Mesendoderm (in vitro differentiated cells): ENCODE results near the gene ZNF821.

Source experiments
- DNase-seq: peaks from one replicate; pipeline ENCODE4 v3.0.0; 2013
- H2AK5ac ChIP-seq: 2 replicates; pipeline ENCODE4 v1.6.1; 2013; ENCODE audit warnings: low read length, inconsistent platforms
- H2BK120ac ChIP-seq: 2 replicates; pipeline ENCODE4 v1.6.1; 2013; ENCODE audit warnings: low read depth, mild to moderate bottlenecking, low read length, moderate library complexity, mixed read lengths
- H2BK15ac ChIP-seq: replicated peaks from 2 replicates; pipeline ENCODE4 v1.6.1; 2013; ENCODE audit warnings: low read depth, mild to moderate bottlenecking, moderate library complexity
- H2BK5ac ChIP-seq: 2 replicates; pipeline ENCODE4 v1.6.1; 2013; ENCODE audit warnings: low read length, inconsistent platforms
- H3K18ac ChIP-seq: 2 replicates; pipeline ENCODE4 v1.6.1; 2013; ENCODE audit warnings: mild to moderate bottlenecking, low read length, mixed read lengths
- H3K23ac ChIP-seq: one replicate; pipeline ENCODE4 v1.6.1; 2013; ENCODE audit warnings: low read length
- H3K27ac ChIP-seq: 2 replicates; pipeline ENCODE4 v1.5.1; 2013; ENCODE audit warnings: low read depth, mild to moderate bottlenecking, inconsistent platforms, low read length, moderate library complexity
- H3K27me3 ChIP-seq: 2 replicates; pipeline ENCODE4 v1.6.1; 2013; ENCODE audit warnings: low read length, control low read depth, mild to moderate bottlenecking, inconsistent platforms; ENCODE audit not compliant: insufficient read depth, poor library complexity
- H3K36me3 ChIP-seq: 2 replicates; pipeline ENCODE4 v1.6.1; 2013; ENCODE audit warnings: low read length, inconsistent platforms; ENCODE audit not compliant: control insufficient read depth, insufficient read depth
- H3K4ac ChIP-seq: one replicate; pipeline ENCODE4 v1.6.1; 2013; ENCODE audit warnings: low read depth, mild to moderate bottlenecking, low read length, moderate library complexity
- H3K4me1 ChIP-seq: 2 replicates; pipeline ENCODE4 v1.6.1; 2013; ENCODE audit warnings: low read depth, low read length, inconsistent platforms; ENCODE audit not compliant: control insufficient read depth
- H3K4me2 ChIP-seq: 2 replicates; pipeline ENCODE4 v1.6.1; 2013; ENCODE audit warnings: low read length
- H3K4me3 ChIP-seq: 2 replicates; pipeline ENCODE4 v1.5.1; 2013; ENCODE audit warnings: mild to moderate bottlenecking, low read length
- H3K56ac ChIP-seq: one replicate; pipeline ENCODE4 v1.6.1; 2013; ENCODE audit warnings: low read length
- H3K79me1 ChIP-seq: 2 replicates; pipeline ENCODE4 v1.6.1; 2013; ENCODE audit warnings: low read length, inconsistent platforms
- H3K79me2 ChIP-seq: 2 replicates; pipeline ENCODE4 v1.6.1; 2013; ENCODE audit warnings: mild to moderate bottlenecking, low read length; ENCODE audit not compliant: control insufficient read depth, insufficient read depth
- H3K9ac ChIP-seq: 2 replicates; pipeline ENCODE4 v1.6.1; 2013; ENCODE audit warnings: low read length, inconsistent platforms
- H4K5ac ChIP-seq: one replicate; pipeline ENCODE4 v1.6.1; 2013; ENCODE audit warnings: low read length
- H4K8ac ChIP-seq: one replicate; pipeline ENCODE4 v1.6.1; 2013; ENCODE audit warnings: low read depth, mild to moderate bottlenecking, control low read depth, low read length, moderate library complexity
- WGBS: extraction: QIAGEN DNeasy Blood & Tissue Kit; methylation state at CpG from one replicate; pipeline ENCODE4 v1.1.7; 2013; ENCODE audit warnings: low lambda C conversion rate, missing lambda C conversion rate; ENCODE audit not compliant: insufficient coverage; ENCODE audit errors: extremely low coverage; 5-methylcytosine and 5-hydroxymethylcytosine counted together

The ZNF821 gene

DNA sequence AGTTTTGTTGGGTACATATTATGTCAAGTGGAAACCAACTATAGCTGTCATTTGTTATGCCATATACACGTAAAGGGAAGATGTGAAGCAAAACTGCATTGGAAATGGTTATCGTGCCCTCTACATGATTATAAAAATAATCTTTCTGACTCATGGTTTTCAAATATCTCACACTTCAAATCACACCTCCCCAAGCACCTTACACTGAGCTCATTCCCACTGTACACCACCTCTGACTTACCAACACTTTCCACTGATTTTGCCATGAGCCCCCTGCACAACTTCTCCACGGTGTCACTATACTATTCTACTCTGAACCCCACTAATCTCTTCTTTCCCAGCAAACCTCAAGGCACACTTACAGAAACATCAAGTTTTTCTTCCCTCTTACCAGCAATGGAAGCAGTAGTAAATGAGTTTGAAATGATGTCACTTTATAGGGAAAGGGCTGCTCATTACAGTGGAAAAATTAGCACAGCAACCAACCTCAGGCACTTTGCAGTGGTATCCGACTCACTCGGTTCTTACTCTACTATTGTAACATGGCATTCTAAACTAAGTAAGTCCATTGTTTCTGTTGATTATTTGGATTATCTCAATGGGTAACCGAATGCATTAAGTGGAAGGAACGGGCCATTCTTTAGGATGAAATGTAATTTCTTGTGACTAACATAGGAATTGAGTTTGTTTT, 18.7 kb downstream of the ZNF821 start:
- no peak for DNase-seq
- Histone ChIP-seq H2AK5ac (no peak overlapping the region), H2BK15ac (no peak overlapping the region), H4K5ac (no peak overlapping the region), H3K79me2 (no peaks in the 10 kb centered on the region), H4K8ac (no peak overlapping the region), H3K36me3 (peaks cover 3% of the 10 kb centered on the region), H3K4me3 (no peak overlapping the region), H3K4me1 (no peaks in the 10 kb centered on the region), H3K18ac (no peak overlapping the region), H3K56ac (no peak overlapping the region), H3K27me3 (no peaks in the 10 kb centered on the region), H2BK5ac (no peak overlapping the region), H3K23ac (no peak overlapping the region), H3K4ac (no peak overlapping the region), H2BK120ac (no peak overlapping the region), H3K79me1 (no peaks in the 10 kb centered on the region), H3K4me2 (no peak overlapping the region), H3K9ac (no peak overlapping the region), H3K27ac (no peak overlapping the region)
- no CpG with 5 or more reads among the region's 7 CpGs for WGBS

DNA sequence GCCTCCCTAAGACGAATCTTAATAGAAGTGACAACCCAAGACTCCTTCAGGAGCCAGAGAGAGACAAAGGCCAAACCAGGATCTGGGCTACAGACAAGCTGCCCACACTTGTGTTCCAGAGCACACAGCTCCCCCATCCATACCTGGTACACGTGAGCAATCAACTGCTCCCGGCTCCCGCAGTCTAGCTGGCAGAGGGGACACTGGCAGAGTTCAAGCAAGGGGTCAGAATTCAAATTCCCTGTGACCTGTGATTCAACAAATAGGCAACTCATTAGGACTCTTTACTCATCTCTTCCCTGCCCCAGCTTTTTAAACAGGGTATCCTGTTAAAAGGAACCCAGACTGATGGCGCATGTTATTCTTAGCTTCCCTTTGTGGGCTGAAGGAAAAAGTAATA, 20.0 kb downstream of the ZNF821 start:
- peaks cover 3% of the 10 kb centered on the region for H3K36me3 ChIP-seq
- no peak overlapping the region for H2BK5ac ChIP-seq

DNA sequence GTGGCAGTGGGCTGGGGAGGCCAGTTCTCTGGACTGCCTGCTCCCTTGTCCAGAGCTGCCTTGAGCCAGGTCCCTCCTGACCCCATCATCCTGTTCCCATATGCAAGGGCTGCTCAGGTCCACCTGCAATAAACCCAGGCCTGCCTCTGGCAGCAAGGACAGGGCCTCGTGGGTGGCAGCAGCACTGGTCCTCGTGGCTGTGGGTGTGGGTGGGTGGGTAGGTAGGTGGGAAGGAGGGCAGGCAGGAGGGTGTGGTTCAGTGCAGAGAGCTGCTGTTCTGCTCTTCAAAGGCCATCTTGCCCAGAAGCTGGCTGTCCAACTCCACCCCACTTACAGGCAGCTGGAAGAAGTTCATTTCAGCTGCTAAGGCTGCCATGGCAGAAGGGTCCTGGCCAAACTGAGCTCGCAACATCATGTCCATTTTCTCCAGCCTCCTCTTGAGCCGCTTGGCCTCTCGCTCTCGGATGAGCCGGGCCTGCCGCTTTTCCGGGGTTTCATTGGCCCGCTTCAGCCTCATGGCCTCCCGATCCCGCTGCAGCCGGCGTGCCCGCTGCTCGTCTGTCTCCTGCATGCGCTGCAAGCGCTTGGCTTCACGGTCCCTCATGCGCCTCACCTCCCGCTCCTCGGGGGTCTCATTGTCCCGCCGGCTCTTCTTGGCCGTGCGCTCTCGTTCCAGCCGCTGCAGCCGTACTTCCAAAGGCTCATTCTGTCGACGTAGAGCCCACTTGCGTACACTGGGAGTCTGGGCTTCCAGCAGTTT, 24.0 kb downstream of the ZNF821 start:
- H3K4me2 ChIP-seq, result no peak overlapping the region
- H3K27me3 ChIP-seq, result no peaks in the 10 kb centered on the region
- no peak overlapping the region for H3K56ac ChIP-seq
- H3K4me3 ChIP-seq, result no peak overlapping the region
- H3K9ac ChIP-seq, result no peak overlapping the region
- H3K79me2 ChIP-seq, result no peaks in the 10 kb centered on the region
- no peak overlapping the region for H2BK5ac ChIP-seq
- no CpG with 5 or more reads among the region's 32 CpGs for WGBS
- no peak overlapping the region for H2BK120ac ChIP-seq
- no peak for DNase-seq
- no peak overlapping the region for H2BK15ac ChIP-seq
- H3K79me1 ChIP-seq, result peaks cover 2% of the 10 kb centered on the region
- no peak overlapping the region for H3K23ac ChIP-seq
- no peak overlapping the region for H3K18ac ChIP-seq
- peaks cover 3% of the 10 kb centered on the region for H3K36me3 ChIP-seq
- no peak overlapping the region for H2AK5ac ChIP-seq
- H3K27ac ChIP-seq, result no peak overlapping the region
- H4K8ac ChIP-seq, result no peak overlapping the region
- no peak overlapping the region for H4K5ac ChIP-seq
- H3K4me1 ChIP-seq, result no peaks in the 10 kb centered on the region
- H3K4ac ChIP-seq, result no peak overlapping the region

More for the DNA sequence above, 20.0 kb downstream of the ZNF821 start:
- no peaks in the 10 kb centered on the region for H3K27me3 ChIP-seq
- DNase-seq, result no peak
- H3K79me2 ChIP-seq, result no peaks in the 10 kb centered on the region
- no peak overlapping the region for H3K18ac ChIP-seq
- H3K4me3 ChIP-seq, result no peak overlapping the region
- H2BK15ac ChIP-seq, result no peak overlapping the region
- no peak overlapping the region for H3K9ac ChIP-seq
- H4K8ac ChIP-seq, result no peak overlapping the region
- H3K4me2 ChIP-seq, result no peak overlapping the region
- H2AK5ac ChIP-seq, result no peak overlapping the region
- H3K27ac ChIP-seq, result no peak overlapping the region
- no CpG with 5 or more reads among the region's 5 CpGs for whole genome bisulfite sequencing
- H3K23ac ChIP-seq, result no peak overlapping the region
- no peaks in the 10 kb centered on the region for H3K4me1 ChIP-seq
- H4K5ac ChIP-seq, result no peak overlapping the region
- H3K79me1 ChIP-seq, result no peaks in the 10 kb centered on the region
- no peak overlapping the region for H3K56ac ChIP-seq
- no peak overlapping the region for H3K4ac ChIP-seq
- H2BK120ac ChIP-seq, result no peak overlapping the region

DNA sequence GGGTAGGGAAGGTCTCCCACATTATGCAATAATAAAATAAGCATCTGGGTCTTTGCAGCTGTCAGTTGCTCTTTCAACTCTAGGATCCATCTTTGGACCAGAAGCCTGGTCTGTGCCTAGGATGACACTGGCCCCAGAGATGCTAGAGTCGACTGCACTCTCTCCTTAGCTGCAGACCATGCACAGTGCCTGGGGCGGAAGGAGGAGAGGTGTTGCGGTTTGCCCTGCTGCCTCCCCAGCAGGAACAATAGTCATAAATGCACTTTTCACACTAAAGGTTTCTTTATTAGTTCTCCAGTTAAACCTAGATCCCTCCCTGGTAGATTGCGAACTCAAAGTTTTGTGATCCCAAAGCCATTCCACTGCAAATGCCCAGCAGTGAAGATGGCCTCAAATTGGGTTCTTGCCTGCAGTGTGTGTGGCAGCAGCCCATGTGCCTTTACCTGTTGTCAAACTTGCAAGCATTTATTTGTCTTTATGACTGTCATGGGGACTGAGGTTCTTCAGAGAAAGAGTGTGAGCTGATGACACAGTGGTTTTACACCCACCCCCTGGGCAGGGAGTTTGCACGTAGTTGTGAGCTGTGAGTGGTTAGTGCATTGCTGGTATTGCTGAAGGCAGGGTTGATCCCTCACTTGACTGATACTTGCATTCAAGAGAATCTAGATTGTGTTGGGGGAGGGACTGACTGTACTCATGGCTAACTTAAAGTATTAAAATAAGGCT, 27.9 kb downstream of the ZNF821 start:
- no peak overlapping the region for H4K8ac ChIP-seq
- no peak overlapping the region for H2AK5ac ChIP-seq
- H3K56ac ChIP-seq, result no peak overlapping the region
- no peaks in the 10 kb centered on the region for H3K27me3 ChIP-seq
- no CpG with 5 or more reads among the region's 5 CpGs for WGBS
- H2BK15ac ChIP-seq, result no peak overlapping the region
- no peak overlapping the region for H3K4ac ChIP-seq
- no peak overlapping the region for H3K4me3 ChIP-seq
- H2BK5ac ChIP-seq, result no peak overlapping the region
- no peaks in the 10 kb centered on the region for H3K79me2 ChIP-seq
- H2BK120ac ChIP-seq, result no peak overlapping the region
- H3K27ac ChIP-seq, result no peak overlapping the region
- no peak overlapping the region for H3K18ac ChIP-seq
- DNase-seq, result no peak
- no peak overlapping the region for H4K5ac ChIP-seq
- peaks cover 4% of the 10 kb centered on the region for H3K79me1 ChIP-seq
- no peak overlapping the region for H3K9ac ChIP-seq
- no peak overlapping the region for H3K4me2 ChIP-seq
- H3K23ac ChIP-seq, result no peak overlapping the region
- H3K4me1 ChIP-seq, result no peaks in the 10 kb centered on the region
- H3K36me3 ChIP-seq, result peaks cover 1% of the 10 kb centered on the region

DNA sequence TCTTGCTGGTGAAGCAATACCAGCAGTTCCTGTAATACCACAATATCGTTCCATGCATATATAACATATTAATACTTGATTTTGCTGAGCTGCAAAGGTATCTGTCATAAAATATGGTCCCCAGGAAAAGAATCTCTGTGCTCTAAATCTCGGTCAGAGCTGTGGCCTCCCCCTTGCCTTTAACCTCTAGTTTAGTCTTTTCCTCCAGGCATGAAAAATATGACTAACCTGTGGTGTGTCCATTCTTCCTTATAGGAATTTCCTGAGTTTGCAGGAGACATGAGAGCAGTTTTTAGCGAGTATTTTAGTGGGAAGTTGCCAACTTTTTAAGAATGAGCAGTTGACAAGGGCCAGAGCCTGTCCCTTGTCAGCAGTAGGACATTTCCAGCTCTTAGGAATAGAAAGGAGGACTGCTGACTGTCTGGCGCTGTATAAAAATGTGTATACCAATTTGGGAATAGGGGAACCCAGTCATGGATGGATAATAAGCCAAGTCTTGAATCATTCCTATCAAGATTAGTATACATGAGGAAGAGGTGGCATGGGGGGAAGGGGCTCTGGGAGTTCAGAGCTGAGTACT, 29.5 kb downstream of the ZNF821 start:
- Histone ChIP-seq H3K9ac (no peak overlapping the region), H3K4me2 (no peak overlapping the region), H2BK15ac (no peak overlapping the region), H4K8ac (no peak overlapping the region), H2AK5ac (no peak overlapping the region), H3K79me2 (no peaks in the 10 kb centered on the region), H2BK120ac (no peak overlapping the region), H3K4ac (no peak overlapping the region), H3K27ac (no peak overlapping the region), H3K18ac (no peak overlapping the region), H3K4me1 (no peaks in the 10 kb centered on the region), H3K36me3 (peaks cover 5% of the 10 kb centered on the region), H3K79me1 (peaks cover 4% of the 10 kb centered on the region), H3K4me3 (no peak overlapping the region), H3K56ac (no peak overlapping the region), H4K5ac (no peak overlapping the region), H2BK5ac (no peak overlapping the region), H3K23ac (no peak overlapping the region), H3K27me3 (no peaks in the 10 kb centered on the region)
- no peak for DNase-seq
- WGBS, result no CpG with 5 or more reads among the region's 4 CpGs
